CD4-positive, alpha-beta T cell treated with Interleukin-6 at 100 ng/mL for 8 hours (primary cell): ENCODE measurements around the gene RFLNA.

ENCODE experiments used
- DNase-seq: peaks from one replicate; pipeline ENCODE4 v3.0.0-alpha.2; 2020; ENCODE audit warnings: mixed read lengths, low spot score

Gene RFLNA

GRCh38 chr12:124303579-124304313, 8.9 kb downstream of the RFLNA start:
- DNase-seq: no peak

GRCh38 chr12:124304314-124304790, 9.5 kb downstream of the RFLNA start:
- no peak for DNase-seq

DNA sequence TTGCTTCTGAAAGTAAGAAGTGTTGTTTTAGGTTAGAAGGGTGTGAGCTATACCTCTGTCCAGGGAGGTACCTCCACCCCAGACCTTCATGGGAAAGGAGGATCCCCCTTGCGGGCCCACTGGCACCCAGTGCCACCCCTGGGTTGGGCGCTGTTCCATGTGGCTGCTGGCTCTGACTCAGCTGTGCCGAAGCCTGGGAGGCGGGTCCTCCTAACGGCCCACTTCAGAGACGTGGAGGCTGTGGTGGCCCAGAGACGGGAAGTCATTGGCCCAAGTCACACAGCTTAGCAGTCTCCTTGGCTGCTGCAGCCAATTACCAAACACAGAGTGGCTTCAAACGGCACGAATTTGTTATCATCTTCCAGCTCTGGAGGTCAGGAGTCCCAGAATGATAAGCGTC, 10.2 kb downstream of the RFLNA start:
- DNase-seq: no peak

GRCh38 chr12:124305776-124306685, 11.1 kb downstream of the RFLNA start:
- DNase-seq: no peak

- DNase-seq: no peak
Observed at GRCh38 chr12:124306686-124307555, 12.0 kb downstream of the RFLNA start.

- DNase-seq: no peak
Observed at GRCh38 chr12:124307556-124307825, 12.6 kb downstream of the RFLNA start.

DNA sequence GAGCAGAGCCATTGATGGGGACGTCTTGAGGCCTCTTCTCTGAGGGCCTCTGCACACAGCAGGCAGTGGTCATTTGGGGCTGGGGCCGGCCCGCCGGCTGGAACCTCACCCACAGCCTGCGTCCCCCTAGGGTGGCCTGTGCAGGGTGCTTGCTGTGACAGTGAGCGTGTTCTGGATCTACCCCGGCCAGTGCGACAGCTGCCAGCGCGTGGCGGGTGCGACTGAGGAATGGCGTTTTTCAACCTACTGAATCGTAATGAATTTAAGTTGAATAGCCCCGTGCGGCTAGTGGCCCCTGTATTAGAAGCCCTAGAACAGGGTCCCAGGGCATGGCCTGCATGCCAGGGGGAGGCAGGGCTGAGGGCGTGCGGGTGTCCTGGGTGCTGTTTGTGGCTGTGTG, 13.8 kb downstream of the RFLNA start:
- DNase-seq: no peak

DNA sequence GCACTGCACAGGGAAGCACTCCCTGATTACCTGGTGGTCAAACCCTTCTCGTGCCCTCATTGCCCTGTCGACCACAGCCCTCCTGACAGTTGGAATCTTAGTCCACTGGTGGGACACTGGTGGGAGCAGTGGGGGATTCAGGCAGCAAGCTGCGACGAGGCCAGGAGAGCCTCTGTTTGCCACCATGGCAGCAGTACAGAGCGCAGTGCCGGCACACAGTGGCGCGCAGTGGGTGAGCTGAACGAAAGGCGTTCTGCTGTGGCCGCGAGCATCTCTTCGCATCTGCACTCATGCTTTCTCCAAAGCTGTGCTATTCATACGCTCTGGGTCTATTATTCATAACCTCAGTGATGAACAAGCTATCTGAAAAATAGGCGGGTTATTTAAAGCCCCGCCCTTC, 14.3 kb downstream of the RFLNA start:
- no peak for DNase-seq

DNA sequence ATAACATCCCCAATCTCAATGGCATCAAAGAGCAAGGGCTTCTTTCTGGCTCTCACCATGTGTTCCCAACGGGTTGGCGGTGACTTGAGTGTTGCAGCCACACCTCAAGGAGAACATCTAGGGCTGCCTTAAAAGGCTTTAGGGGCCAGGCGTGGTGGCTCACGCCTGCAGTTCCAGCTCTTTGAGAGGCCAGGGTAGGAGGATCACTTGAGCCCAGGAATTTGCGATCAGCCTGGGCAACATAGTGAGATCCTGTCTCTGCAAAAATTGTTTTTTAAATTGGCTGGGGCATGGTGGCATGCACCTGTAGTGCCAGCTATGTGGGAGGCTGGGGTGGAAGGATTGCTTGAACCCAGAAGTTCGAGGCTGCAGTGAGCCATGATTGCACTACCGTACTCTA, 14.9 kb downstream of the RFLNA start:
- DNase-seq: no peak

- no peak for DNase-seq
Observed at GRCh38 chr12:124310178-124310577, 15.3 kb downstream of the RFLNA start.

DNA sequence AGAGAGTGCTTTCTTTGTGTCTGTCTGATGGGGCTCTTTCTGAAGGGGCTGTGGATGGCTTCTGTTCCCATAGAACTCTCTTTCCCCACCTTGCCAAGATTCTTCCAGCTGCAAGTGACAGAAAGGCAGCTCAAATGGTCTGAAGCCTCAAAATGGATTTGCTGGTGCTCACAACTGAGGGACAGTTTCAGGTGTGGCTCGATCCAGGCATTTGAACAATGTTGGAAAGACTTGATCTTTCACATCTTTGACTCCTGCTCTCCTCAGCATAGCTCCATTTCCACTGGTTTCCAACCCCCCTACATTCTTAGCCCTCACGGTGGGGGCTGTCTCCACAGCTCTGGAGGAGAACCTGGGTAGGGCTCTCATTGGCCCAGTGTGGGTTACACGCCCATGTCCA, 15.9 kb downstream of the RFLNA start:
- no peak for DNase-seq

DNA sequence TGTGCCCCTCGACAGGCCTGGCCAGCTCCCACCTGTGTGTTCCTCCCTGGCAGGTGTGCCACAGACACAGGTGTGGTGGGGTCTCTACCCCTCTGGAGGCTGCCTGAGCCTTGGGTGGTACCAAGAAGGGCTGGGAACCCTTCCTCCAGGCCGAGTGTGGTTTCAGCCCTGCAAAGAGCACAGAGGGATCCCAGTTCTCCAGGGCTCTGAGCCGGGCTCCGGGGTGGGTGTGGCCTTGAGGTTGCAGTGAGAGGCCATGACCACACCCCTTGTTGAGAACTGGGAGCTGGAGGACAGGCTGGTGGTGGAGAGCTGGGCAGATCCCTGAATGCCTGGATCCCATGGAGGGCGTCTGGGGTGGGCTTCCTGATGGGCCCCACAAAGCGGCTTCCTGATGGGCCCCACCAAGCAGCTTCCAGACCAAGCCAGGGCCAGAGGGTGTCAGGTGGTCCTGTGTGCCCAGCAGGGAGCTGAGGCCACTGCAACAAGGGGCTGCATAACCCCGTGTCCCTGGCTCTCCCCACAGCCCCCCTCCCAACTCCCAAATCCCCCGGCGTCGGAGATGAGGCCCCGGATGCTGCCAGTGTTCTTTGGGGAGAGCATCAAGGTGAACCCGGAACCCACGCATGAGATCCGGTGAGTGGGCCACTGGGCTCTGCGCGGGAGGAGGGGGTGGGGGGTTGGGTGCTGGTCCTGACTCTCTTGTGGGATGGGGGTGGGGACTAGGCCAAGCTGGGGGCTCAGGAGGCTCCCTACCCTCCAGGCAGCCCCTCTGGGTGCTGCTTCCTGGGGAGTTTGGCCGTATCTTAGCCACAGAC, 16.6 kb downstream of the RFLNA start:
- DNase-seq: no peak

DNA sequence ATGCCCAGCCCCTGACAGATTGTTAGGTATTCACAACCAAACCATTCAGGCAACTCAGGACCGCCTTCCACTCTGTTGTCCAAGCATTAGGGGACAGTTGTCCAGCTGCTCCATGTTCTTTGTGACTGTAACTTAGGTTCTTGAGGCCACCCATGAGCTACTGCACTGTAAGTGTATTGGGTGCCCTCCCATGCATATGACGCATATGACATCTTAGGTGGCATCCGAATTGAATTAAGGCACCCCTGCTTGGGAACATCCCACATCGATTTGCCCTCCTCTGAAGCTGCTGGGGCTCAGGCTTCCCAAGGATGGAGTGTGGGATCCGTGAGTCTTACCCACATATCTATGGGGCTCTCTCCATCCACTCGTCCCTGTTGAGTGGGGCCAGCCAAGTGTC, 17.7 kb downstream of the RFLNA start:
- no peak for DNase-seq

DNA sequence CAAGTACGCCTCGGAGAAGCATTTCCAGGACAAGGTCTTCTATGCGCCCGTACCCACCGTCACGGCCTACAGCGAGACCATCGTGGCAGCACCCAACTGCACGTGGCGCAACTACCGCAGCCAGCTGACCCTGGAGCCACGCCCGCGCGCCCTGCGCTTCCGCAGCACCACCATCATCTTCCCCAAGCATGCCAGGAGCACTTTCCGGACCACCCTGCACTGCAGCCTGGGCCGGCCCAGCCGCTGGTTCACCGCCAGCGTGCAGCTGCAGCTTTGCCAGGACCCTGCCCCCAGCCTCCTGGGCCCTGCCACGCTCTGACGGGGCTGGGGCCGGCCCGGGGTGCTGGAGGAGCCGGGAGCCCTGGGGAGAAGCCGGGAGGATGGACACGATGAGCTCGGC, 19.3 kb downstream of the RFLNA start:
- no peak for DNase-seq

DNA sequence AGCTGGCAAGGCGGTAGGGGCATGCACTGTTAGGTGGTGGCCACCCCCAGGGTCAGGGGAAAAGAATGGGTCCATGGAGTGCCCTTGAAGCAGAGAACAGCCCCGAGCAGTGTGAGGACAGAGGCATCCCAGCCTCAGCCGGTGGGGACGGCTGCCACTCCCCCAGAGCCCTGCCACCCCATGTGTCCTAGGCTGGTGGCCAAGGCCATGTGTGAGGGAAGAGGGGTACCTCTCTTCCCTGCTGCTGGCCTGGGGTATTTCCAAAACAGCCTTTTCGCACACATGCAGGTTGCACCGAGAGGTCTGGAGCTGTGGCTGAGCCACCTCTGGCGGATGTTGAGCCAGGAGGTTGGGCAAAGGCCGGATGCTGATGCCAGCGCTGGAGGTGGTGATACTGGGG, 19.9 kb downstream of the RFLNA start:
- DNase-seq: no peak

DNA sequence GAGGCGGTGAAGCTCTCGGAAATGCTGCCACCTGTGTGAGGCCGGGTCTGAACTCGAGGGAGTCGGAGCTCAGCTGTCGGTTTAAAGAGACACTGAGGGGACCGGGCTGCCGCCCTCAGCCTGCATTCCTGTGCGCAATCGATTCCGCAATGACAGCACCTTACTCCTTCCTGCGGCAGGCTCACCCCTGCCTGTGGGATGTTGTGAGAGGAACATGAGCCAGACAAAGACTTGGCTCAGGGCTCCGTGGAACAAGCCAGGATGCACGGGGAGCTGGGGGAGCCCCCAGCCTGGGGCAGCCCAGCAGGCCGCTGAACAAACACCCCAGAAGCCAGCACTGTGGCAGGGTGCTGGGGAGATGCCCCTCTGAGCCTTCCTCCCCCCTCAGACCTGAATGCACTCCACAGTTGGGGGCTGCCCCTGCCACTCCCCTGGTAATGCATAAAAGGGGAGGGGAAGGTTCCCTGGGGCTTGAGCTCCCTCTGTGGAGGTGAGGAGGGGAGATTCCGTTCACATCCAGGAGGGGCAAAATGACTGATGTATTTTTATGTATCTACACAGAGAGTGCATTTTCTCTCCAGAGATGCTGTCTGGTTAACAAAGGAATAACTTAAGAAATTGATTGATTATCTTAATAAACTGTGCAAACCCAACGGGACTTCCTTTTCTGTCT, 20.6 kb downstream of the RFLNA start:
- no peak for DNase-seq

GRCh38 chr12:124316257-124316900, 21.5 kb downstream of the RFLNA start:
- DNase-seq: no peak

DNA sequence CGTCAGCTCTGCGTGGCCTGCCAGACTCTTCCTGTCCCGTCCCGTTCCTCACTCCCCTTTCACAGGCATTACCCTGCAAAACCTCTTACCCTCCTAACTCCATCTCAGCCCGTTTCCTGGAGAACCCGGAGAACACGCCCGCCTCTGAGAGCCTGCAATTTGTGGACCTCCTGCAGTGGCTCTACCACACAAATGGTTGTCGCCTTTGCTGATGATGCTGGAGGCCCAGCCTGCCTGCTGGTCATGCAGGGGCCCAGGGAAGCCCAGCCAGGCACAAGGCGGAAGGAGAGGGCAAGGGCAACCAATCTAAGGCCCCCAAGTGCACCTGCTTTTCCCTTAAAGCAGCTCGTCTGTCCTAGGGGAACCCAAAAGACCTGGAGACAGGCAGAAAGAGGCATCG, 22.5 kb downstream of the RFLNA start:
- no peak for DNase-seq

DNA sequence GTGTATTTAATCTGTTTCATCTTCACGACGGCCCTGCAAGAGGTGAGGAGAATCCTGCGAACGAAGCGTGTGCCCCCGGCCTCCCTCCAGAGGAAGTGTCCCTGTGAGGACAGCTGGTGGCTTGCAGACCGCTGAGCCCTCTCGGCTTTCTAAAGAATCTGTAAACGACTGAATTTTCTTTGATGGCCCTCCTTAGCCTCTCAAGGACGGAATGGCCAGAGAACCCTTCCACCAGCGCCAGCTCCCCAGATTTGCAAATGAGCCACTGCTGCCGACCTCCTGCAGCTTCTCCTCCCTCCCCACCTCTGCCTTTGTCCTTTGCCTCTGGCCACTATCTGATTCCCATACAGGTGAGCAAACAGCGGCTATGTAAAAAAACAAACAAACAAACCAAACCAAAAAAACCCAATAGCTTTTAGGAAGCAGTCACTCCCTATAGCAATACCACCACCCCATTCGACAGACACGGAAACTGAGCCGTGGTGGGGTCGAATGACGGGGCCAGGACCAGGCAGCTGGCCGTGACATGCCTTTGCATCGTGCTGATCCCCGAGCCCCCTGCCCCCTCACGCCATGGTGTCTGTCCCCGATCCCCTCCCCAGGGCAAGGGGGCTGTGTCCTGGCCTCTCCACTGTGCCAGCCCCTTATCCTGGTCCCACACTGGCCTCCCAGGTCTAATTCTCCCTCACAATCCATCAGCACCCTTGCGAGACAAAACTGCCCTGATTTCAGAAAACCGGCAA, 23.6 kb downstream of the RFLNA start:
- no peak for DNase-seq
